Measurements from ENCODE around the gene LTV1.
"Not testable (repeated sequence)": the region's sequence is repeated elsewhere in the genome, so short reads cannot be mapped to it uniquely, and the experiment has no call there.

Gene LTV1, protein sequence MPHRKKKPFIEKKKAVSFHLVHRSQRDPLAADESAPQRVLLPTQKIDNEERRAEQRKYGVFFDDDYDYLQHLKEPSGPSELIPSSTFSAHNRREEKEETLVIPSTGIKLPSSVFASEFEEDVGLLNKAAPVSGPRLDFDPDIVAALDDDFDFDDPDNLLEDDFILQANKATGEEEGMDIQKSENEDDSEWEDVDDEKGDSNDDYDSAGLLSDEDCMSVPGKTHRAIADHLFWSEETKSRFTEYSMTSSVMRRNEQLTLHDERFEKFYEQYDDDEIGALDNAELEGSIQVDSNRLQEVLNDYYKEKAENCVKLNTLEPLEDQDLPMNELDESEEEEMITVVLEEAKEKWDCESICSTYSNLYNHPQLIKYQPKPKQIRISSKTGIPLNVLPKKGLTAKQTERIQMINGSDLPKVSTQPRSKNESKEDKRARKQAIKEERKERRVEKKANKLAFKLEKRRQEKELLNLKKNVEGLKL

DNA sequence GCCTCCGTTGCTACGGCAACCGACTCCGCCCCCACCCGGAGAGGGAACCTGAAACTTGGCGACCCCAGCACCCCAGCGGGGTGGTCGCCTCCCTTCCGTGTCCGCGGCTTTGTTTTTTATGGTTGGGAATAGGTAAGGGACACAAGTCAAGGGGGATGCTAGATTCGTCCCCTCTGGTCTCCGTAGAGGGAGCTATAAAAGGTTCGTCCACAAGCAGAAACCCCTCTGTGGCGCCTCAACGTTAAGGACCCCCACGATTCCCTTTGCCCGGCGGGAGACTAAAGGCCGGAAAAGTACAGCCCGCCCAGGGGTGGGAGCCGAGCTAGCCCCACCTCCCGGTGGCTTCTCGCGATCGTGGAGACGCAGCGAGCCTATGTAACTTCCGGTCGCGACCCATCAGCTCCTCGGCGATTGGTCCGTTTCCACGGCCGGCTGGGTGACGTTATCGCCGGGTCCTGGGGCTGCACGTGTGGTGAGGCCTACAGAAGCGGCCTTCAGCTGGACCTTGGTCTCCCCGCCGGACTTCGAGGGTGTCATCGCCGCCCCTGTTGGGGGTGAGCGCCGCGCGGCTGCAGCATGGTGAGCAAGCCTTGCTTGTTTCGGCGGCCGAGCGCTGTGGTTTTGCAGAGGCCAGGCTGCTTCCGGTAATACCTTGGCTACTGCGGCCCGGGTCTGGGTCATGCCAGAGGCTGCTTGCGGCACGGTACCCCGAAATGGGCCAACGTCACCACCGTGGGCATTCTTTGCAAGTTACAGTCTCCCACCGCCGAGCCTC lies at the start of gene LTV1:
TSS of gene LTV1 (plus strand) at position 437 of the 775 bp plus-strand sequence. CDS start at position 577, 140 bp downstream.
- DNase-seq, result peak; percentile 87

DNA sequence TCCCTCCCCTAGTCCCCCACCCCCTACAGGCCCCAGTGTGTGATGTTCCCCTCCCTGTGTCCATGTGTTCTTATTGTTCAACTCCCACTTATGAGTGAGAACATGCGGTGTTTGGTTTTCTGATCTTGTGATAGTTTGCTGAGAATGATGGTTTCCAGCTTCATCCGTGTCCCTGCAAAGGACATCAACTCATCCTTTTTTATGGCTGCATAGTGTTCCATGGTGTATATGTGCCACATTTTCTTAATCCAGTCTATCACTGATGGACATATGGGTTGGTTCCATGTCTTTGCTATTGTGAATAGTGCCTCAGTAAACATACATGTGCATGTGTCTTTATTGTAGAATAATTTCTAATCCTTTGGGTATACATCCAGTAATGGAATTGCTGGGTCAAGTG lies 46.6 kb upstream of the LTV1 start:
- DNase-seq, result not testable (repeated sequence)

DNA sequence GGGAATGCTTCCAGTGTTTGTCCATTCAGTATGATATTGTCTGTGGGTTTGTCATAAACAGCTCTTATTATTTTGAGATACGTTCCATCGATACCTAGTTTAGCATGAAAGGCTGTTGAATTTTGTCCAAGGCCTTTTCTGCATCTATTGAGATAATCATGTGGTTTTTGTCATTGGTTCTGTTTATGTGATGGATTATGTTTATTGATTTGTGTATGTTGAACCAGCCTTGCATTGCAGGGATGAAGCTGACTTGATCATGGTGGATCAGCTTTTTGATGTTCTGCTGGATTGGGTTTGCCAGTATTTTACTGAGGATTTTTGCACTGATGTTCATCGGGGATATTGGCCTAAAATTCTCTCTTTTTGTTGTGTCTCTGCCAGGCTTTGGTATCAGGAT lies 44.7 kb upstream of the LTV1 start:
- DNase-seq, result not testable (repeated sequence)

DNA sequence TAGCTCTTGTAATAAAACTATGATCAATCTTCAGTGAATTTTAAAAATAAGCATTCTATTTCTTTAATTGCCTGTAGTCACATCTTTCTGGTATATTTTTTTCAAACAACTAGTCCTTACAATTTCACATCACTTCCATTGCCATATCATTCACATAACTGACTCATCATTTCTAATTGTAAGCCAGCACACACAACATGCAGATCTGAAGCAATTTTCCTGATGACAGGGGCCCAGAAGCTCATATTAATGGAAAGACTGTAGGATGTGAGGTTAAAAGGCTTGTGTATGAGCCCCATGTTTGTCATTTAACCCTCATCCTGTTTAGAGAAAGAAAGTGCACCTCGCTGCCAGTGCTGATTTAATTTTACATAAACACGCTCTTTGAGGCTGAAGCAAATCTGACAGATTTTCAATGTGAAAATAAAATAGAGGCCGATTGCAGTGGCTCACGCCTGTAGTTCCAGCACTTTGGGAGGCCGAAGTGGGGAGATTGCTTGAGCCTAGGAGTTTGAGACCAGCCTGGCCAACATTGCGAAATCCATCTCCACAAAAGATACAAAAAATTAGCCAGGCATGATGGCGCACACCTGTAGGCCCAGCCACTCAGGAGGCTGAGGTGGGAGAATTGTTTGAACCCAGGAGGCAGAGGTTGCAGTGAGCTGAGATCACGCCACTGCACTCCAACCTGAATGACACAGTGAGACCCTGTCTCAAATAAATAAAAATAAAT lies 40.1 kb upstream of the LTV1 start:
- no peak for DNase-seq

DNA sequence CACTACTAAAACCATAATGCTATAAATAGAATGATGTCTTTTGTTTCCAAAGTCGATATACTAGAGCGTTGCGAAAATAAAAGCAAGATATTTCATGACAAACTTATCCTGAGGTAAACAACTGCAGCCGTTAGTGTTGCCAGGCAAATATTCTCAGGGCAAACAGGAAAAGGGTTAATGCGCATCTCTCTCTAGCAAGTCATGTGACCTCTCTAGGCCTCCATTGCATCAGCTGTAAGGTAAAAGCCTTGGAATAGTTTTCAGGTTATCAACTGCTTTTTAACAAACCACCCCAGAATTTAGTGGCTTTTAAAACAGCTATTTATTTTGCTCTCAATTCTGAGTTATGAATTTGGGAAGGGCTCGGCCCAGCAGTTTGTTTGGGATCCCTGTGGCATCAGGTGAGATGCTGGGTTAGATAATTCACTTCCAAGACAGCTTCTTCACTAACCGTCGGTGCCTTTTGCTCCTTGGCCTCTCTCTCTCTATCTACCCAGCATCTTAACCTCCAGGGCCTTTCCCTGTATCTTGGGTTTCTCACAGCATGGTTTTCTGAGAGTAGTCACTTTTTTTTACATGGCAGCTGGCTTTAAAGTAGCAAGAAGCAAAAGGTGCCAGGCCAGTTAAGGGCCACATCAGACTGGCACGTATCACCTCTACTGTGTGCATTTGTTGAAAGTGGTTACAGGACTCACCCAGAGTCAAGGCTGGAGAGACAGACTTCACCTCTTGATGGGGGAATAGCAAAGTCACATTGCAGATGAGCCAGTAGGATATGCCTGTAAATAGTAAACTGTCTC lies 39.2 kb upstream of the LTV1 start:
- DNase-seq, result no peak

DNA sequence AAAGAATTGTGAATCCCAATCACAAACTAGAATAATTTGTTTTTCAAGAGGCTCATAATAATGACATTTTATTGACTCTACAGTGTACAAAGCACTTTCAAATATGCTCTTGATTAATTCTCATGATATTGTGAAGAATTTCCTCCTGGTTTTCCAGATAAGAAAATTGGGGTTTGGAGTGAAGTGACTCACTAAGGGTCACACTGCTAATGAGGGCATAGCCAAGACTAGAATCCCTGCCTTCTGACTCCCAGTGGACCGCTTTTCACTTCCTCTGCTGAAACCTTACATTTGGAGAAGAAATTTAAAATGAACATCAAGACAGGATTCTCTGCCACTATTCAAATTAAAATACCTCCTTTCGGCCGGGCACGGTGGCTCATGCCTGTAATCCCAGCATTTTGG lies 38.3 kb upstream of the LTV1 start:
- DNase-seq, result no peak

DNA sequence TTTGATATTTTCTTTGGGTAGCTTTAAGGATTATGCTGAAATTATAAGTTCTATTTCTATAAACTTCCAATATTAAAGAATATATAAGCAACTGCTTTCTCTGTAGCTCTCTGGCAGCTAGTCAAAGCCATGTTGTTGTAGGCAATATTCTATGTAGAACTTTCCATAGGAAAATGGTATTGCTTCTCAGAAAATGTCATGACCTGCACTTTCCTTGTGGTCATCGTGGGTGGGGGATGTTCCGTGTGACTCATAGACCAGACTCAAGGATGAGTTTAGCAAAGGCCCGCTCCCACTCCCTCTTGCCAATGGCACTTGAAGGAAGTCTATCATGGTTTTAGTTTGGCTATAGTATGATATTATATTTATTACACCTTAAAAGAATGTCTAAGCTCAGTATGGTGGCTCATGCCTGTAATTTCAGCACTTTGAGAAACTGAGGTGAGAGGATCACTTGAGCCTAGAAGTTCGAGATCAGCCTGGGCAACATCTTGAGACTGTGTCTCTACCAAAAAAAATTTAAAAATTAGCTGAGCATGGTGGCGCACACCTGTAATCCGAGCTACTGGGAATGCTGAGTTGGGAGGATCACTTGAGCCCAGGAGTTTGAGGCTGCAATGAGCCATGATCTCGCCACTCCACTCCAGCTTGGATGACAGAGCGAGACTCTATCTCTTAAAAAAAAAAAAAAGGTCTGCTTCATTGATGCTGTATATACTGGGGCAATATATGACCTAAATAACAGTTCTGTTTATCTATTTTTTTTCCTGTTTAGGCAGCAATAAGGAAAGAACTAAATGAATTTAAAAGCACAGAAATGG lies 36.6 kb upstream of the LTV1 start:
- peak; percentile 21 for DNase-seq

DNA sequence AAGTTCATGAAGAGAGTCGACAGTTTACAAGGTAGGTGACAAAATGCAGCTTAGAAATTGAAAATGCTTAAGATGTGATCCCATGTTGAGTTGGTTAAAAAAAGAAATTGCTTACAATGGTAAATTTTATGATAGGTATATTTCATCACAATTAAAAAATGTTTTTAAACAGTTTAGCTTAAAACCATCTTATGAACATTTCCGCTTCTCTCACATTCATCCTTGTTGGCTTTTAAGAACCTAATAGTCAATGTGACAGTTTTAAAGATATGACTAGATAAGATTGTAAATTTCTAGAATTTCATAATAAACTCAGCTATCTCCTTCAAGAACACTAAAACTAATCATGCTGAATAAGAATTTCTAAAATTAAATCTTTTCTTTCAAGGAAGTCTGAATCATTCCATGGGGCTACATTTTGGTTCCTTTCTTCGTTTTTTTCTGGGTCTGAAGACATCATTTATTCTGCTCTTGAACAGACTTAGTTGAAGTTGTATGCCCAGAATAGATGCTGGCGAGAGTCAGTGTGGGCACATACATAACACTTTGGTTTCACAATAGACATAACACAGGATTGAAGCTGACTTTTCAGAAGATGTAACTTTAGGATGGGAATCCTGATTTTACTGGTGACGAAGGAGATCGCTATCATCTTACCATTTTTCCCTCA lies 35.9 kb upstream of the LTV1 start:
- DNase-seq, result no peak

DNA sequence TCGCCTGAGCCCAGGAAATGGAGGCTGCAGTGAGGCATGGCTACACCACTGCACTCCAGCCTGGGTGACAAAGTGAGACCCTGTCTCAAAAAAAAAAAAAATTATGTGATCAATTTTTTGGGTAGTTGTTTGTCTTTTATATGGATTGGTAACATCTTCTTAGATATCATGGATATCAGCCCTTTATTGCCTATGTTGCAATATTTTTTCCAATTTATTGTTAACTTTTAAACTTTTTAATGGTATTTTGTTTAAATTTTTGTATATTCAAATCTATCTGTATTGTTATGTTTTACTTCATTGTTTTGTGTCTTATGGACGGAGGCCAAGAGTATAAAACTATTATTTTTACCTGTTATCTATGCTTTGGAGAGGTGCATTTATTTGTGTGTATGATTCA lies 32.4 kb upstream of the LTV1 start:
- DNase-seq, result no peak

DNA sequence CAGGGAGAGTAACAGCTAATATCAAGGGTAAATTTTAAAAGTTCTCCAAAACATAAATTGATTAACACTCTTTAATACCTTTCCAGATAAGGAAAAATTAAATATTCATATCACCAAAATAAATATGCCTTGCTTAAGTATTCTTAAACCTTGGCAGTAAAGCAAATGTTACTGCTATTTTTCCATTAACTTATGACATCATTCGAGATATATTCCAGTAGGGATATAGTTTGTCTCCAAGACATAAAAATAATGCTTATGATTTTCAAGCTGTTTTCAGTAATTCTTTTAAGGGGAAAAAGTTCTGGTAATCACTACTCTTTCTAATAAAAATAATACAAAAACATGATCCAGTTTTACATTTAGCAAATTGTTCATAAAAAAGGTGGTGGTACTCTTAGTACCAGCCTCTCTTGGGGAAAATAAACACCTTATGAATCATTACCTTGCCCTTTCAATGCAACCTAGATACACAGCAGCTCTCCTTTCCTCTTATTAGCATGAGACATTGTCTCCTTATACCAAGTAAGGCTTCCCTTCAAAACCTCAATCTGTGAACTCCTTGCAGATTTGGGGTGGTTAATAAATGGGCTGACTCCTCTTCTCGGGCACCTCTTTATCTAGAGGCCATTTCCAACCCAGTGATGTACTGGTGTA lies 31.5 kb upstream of the LTV1 start:
- DNase-seq, result no peak

DNA sequence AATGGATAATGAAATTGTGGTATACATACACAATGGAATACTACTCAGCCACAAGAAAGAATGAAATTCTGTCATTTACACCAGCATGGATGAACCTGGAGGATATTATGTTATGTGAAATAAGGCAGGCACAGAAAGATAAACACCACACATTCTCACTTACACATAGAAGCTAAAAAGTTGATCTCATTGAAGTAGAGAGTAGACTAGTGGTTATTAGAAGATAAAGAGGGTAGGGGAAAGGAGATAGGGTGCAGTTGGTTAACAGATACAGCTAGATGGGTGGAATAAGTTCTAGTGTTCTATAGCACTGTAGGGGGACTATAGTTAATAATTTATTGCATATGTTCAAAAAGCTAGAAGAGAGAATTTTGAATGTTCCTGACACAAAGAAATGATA lies 25.5 kb upstream of the LTV1 start:
- no peak for DNase-seq

DNA sequence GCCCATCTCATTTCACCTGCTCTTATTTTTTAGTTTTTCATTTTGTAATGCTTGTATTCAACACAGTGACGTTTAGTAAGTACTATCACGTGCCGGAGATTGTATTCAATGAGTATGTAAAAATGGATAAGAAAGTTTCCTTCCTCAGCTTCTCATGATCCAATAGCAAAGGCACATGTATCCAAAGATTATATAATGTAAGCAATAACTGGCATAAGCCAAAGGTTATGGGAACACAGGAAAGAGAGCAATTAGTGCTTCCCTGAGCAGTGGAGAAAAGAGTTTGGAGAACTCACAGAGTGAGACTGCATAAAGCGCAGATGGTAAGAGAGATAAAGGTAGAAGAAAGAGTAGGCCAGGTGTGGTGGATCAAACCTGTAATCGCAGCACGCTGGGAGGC lies 21.8 kb upstream of the LTV1 start:
- DNase-seq, result no peak

DNA sequence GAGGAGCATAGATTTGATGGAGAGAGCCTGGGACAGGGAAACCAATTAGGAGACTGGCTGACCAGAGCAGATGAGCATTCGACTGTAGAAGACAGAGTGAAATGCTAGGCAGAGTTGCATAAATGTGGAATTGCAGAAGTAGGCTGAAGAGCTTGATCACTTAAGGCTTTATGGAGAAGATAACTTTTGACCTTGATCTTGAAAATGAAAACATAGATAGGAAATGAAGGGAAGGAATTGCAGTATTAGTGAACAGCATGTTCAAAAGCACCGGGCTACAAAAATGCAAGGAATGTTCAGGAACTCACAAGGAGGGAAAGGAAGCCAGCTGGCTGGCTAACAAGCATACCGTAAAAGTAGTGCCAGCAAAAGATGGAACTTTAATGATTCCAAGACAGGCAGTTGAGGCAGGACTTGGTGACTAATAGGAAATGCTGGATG lies 20.5 kb upstream of the LTV1 start:
- no peak for DNase-seq

DNA sequence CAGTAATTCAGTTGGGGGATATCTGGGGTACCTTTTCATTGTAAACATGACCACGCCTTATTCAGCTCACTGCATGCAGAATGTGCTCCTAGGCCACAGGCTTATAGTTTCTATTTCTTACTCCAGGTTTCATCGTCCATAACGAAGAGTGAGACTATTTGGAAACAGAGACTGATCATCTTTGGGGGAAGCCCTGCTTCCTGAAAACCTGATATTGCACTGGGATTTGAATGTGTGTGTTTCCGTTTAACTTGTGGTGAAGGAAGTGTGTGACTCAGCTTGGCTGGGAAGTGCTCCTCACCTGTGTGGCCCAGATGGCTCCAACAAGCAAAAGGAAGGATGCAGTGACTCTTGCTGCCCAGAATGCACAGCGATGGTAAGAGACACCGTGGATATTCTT lies 19.6 kb upstream of the LTV1 start:
- DNase-seq, result no peak

DNA sequence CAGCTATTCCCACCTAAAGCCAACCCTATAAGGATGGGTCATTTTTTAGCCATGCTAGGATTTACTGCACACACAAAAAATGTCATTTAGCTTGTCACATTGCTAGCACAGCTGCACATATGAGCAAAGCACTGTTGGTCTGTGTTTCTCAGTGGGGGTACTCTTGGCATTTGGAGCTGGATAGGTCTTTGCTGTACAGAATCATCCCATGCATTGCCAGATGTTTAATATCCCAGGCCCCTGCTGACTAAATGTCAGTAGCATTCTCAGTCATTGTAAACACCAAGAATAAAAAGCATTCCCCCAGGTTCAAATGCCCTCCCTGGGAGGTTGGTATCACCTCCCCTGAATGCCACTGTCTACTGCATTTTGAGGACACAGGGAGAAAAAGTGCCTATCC lies 14.6 kb upstream of the LTV1 start:
- no peak for DNase-seq

DNA sequence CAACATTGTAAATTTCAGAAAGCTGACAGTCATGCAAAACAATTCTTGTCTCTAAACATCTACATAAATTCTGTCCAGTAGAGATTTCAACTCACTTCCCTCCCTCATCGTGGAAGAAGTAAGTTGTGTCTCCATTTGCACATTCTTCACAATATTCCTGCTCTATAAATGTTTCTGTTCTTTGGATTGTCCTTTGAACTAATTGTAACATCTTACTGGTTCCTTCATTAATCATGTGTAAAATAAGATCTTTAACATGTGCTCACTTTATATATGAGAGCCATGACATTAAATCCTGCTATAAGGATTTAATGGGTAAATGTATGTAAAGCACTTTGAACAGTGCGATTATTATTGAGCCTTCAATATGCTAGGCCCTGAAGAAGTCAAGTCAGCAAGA lies 7.0 kb upstream of the LTV1 start:
- no peak for DNase-seq

DNA sequence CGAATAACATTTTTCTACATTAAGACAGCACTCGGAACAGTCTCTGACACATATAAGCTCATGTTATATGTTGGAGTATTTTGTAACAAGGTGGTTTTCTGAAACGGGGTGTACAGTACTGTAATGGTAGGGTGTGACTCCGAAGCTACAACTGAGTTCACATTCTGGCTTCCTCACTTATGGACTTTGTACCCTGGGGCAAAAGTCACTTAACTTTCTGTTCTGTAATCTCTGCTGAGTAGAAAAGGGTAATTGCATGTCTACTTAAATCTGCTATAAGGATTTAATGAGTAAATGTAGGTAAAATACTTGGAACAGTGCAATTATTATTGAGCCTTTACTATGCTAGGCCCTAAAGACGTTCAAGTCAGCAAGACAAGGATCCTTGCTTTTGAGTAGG lies 4.7 kb upstream of the LTV1 start:
- no peak for DNase-seq

DNA sequence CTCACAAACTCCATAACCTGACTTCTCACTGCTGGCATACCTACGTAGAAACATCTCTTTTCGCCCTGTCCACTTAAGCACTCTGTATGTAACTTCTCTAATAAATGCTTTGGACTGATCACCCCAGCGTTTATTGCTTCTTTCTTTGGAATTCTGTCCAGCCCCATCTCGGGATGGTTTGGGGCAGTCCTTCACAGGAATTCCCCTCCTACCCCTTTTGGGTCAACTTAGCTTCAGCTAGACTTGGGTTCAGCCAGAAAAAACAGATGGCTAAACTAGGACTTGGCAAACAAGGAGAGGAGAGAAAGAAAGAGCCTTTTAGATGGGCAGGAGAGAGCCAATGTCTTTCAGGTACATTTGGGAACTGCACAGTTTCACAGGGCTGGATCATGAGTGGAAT lies 3.9 kb upstream of the LTV1 start:
- DNase-seq, result no peak

DNA sequence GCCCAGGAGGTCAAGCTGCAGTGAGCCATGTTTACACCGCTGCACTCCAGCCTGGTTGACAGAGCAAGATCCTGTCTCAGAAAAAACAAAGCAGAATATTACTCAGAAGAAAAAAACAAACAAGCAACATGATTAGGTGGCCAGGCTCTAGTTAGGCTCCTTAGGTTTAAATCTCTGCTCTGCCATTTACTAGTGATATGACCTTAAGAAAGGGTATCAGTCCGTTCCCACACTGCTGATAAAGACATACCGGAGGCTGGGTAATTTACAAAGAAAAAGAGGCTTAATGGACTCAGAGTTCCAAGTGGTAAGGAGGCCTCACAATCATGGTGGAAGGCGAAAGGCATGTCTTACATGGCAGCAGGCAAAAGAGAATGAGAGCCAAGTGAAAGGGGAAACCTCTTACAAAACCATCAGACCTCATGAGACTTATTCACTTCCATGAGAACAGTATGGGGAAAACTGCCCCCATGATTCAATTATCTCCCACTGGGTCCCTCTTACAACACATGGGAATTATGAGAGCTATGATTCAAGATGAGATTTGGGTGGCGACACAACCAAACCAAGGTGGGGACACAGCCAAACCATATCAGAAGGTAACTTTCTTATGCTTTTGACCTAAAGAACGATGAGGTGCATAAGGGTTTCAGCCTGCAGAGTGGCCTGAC lies 2.4 kb upstream of the LTV1 start:
- no peak for DNase-seq

DNA sequence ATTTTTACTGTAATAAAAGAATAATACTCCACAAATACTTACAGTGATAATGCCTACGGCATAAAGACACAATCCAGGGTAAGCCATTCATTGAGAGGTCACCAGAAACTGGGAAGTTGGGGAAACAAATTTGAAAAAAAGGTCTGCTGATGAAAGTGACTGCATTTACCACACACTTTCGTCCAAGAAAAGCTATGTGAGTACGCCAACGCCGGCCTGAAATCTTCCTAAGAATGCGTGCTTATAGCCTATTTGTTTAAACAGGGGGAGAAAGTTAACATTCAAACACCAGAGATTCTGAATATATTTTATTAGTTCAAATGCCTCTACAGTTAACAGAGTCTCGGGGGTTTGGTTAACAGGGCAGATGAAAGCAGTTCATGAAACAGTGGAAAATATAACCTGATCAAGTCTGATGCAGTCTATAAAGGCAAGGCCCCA lies 657 bp upstream of the LTV1 start:
- DNase-seq, result no peak
